Prostate gland (tissue), 2 donors: ENCODE results near the gene C12orf60. TPM values are rescaled to one million over a fixed set of nuclear protein-coding genes. Genes with fewer than 3 reads are reported as not detected.
"Not testable (repeated sequence)": the region's sequence is repeated elsewhere in the genome, so short reads cannot be mapped to it uniquely, and the experiment has no call there.

Experiments
- DNase-seq: peaks from one replicate; pipeline ENCODE4 v3.0.0-alpha.2; 2019; ENCODE audit warnings: low spot score
- H3K27ac ChIP-seq, 2 donors: fragments of 200-600 bp; sonication (generic); 2 replicates each; pipeline ENCODE4 v1.5.1; 2017 to 2019
- H3K27me3 ChIP-seq: fragments of 200-600 bp; sonication (generic); replicated peaks from 2 replicates; pipeline ENCODE4 v1.5.1; 2019; ENCODE audit not compliant: insufficient read depth
- H3K36me3 ChIP-seq, 2 donors: fragments of 200-600 bp; sonication (generic); 1 replicate in 1 of 2; 2 replicates in 1 of 2; pipeline versions ENCODE4 v1.5.1 to v1.8.1; 2017 to 2019
- H3K4me1 ChIP-seq: fragments of 200-600 bp; sonication (generic); replicated peaks from 2 replicates; pipeline ENCODE4 v1.5.1; 2019
- H3K4me3 ChIP-seq, 2 donors: fragments of 200-600 bp; sonication (generic); 2 replicates each; pipeline ENCODE4 v1.5.1; 2017 to 2019
- H3K9me3 ChIP-seq: fragments of 200-600 bp; sonication (generic); 2 replicates; pipeline ENCODE4 v1.5.1; 2017
- CTCF ChIP-seq, 4 experiments: fragments of 200-600 bp in 2 of 4; fragments of 450-650 bp in 2 of 4; sonication (generic) in 2 of 4; IDR thresholded peaks; 1 replicate in 3 of 4; 2 replicates in 1 of 4; pipeline ENCODE4 v1.5.1; 2016 to 2019; ENCODE audit warnings: antibody characterized with exemption in 4 of 4, mild to moderate bottlenecking in 2 of 4, moderate library complexity in 2 of 4
- POLR2A ChIP-seq: fragments of 450-650 bp; IDR thresholded peaks from one replicate; pipeline ENCODE4 v1.6.1; 2016; ENCODE audit warnings: antibody characterized with exemption, mild to moderate bottlenecking
- POLR2AphosphoS5 ChIP-seq: sonication (generic); formaldehyde crosslinking; IDR thresholded peaks from one replicate; pipeline ENCODE4 v1.6.1; 2017; ENCODE audit warnings: antibody characterized with exemption
- WGBS: methylation state at CpG from one replicate; pipeline ENCODE4 v1.1.5; 2018; 5-methylcytosine and 5-hydroxymethylcytosine counted together
- intact Hi-C: fragments of 100-400 bp; cut with DNase I; formaldehyde crosslinking; loops from one replicate; pipeline ENCODE4 v1.14.2; 2022
- total RNA-seq, 2 donors: library from RNA; depleted of rRNA; stranded (reverse); fragments of >200 nt; gene quantifications; one replicate each; pipeline ENCODE4 v1.1.0, GENCODE V29; 2016

Gene C12orf60
- 1 to 10 TPM; 2.0 to 2.6 TPM for total RNA-seq

- no peaks in the 10 kb centered on the region for H3K36me3 ChIP-seq
- peak; percentile 98 for DNase-seq
- intact Hi-C loops: no loop called here
- peak within 1 kb of the TSS; percentile 86 to 92 for H3K4me3 ChIP-seq
- H3K4me1 ChIP-seq: no peaks in the 10 kb centered on the region
- peak; percentile 68 for TF ChIP-seq POLR2A
- TF ChIP-seq CTCF (IDR thresholded peaks at IDR 0.05): no peak
- peak; percentile 99 for TF ChIP-seq POLR2AphosphoS5
- WGBS: 0% methylated on average over 50 of the region's 50 CpGs
- H3K9me3 ChIP-seq: no peaks in the 10 kb centered on the region
- H3K27ac ChIP-seq: peak within 1 kb of the TSS; percentile 88
- H3K27me3 ChIP-seq: no peaks in the 10 kb centered on the region
These were observed at the start of gene C12orf60, which contains the start of gene WBP11 for GRCh38 chr12:14803011-14803829. TSS of gene C12orf60 (plus strand) at chr12:14803670. CDS start at chr12:14822936, 19,266 bp downstream. TSS of gene WBP11 (minus strand) at chr12:14803478. CDS start at chr12:14801383, 2,095 bp downstream.

- H3K27ac ChIP-seq: no peak overlapping the region
- DNase-seq: no peak
- 55% methylated on average over 17 of the region's 17 CpGs for WGBS
- H3K9me3 ChIP-seq: no peaks in the 10 kb centered on the region
- no peak for TF ChIP-seq POLR2A
- TF ChIP-seq POLR2AphosphoS5: no peak
- TF ChIP-seq CTCF (IDR thresholded peaks at IDR 0.05): no peak
- intact Hi-C loops: no loop called here
- no peaks in the 10 kb centered on the region for H3K36me3 ChIP-seq
- H3K4me3 ChIP-seq: no peak overlapping the region
- no peaks in the 10 kb centered on the region for H3K4me1 ChIP-seq
- H3K27me3 ChIP-seq: no peaks in the 10 kb centered on the region
These were observed 46.9 kb upstream of the C12orf60 start for GRCh38 chr12:14756334-14757143.

- DNase-seq, H3K36me3 ChIP-seq, H3K27me3 ChIP-seq, H3K9me3 ChIP-seq, intact Hi-C loops, H3K4me1 ChIP-seq, H3K27ac ChIP-seq, H3K4me3 ChIP-seq: not testable (repeated sequence)
- 63% methylated on average over 6 of the region's 6 CpGs for WGBS
These were observed 43.7 kb upstream of the C12orf60 start for GRCh38 chr12:14759711-14760280.

GRCh38 chr12:14765398-14765797 is 38.1 kb upstream of the C12orf60 start:
- intact Hi-C loops: no loop called here
- Histone ChIP-seq H3K36me3 (no peaks in the 10 kb centered on the region), H3K27me3 (no peaks in the 10 kb centered on the region), H3K27ac (no peak overlapping the region), H3K9me3 (no peaks in the 10 kb centered on the region), H3K4me1 (no peaks in the 10 kb centered on the region), H3K4me3 (no peak overlapping the region)
- no peak for TF ChIP-seq CTCF (IDR thresholded peaks at IDR 0.05)
- no peak for TF ChIP-seq POLR2AphosphoS5
- 94% methylated on average over 2 of the region's 2 CpGs for WGBS
- DNase-seq: no peak

- WGBS: 80% methylated on average over 3 of the region's 3 CpGs
These were observed 37.5 kb upstream of the C12orf60 start for GRCh38 chr12:14766020-14766419.

More at GRCh38 chr12:14766020-14766419, 37.5 kb upstream of the C12orf60 start:
- H3K4me3 ChIP-seq, H3K27me3 ChIP-seq, H3K9me3 ChIP-seq, intact Hi-C loops, DNase-seq, H3K36me3 ChIP-seq, H3K27ac ChIP-seq, H3K4me1 ChIP-seq: not testable (repeated sequence)
